ENCODE measurements around the gene CTPS2. TPM values are rescaled to one million over a fixed set of nuclear protein-coding genes. Genes with fewer than 3 reads are reported as not detected.
"Not testable (repeated sequence)": the region's sequence is repeated elsewhere in the genome, so short reads cannot be mapped to it uniquely, and the experiment has no call there.

CTPS2 gene
- total RNA-seq, 2 donors from 2014 or later = 7.9 to 12.0 TPM

DNA sequence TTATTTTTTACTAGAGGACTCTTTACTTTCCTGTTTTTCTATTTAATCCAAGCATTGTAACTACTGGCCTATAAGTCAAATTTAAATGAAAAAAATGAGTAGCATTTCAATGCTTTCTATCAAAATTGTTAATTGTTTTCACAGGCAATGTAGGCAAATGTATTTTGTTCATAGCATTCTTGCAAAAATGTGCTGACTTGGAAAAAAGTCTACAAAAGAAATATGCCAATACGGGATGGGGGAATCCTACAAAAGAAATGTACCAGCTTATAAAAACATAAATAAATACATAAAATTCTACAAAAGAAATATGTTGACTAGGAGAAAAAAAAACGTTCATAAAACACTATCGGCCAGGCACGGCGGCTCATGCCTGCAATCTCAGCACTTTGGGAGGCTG, 77.4 kb downstream of the CTPS2 start:
- no peaks in the 10 kb centered on the region for H3K27me3 ChIP-seq (replicated peaks; ENCODE audit: insufficient read depth)
- no peaks in the 10 kb centered on the region for H3K36me3 ChIP-seq
- DNase-seq (ENCODE audit: low spot score) = no peak
- TF ChIP-seq, protein P1, sequence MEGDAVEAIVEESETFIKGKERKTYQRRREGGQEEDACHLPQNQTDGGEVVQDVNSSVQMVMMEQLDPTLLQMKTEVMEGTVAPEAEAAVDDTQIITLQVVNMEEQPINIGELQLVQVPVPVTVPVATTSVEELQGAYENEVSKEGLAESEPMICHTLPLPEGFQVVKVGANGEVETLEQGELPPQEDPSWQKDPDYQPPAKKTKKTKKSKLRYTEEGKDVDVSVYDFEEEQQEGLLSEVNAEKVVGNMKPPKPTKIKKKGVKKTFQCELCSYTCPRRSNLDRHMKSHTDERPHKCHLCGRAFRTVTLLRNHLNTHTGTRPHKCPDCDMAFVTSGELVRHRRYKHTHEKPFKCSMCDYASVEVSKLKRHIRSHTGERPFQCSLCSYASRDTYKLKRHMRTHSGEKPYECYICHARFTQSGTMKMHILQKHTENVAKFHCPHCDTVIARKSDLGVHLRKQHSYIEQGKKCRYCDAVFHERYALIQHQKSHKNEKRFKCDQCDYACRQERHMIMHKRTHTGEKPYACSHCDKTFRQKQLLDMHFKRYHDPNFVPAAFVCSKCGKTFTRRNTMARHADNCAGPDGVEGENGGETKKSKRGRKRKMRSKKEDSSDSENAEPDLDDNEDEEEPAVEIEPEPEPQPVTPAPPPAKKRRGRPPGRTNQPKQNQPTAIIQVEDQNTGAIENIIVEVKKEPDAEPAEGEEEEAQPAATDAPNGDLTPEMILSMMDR (IDR thresholded peaks at IDR 0.05) = no peak
- no peaks in the 10 kb centered on the region for H3K9me3 ChIP-seq
- no peak overlapping the region for H3K4me3 ChIP-seq
- H3K27ac ChIP-seq = no peak overlapping the region
- H3K4me1 ChIP-seq (ENCODE audit: control insufficient read depth in 1 of 2, low read depth in 2 of 2) = no peaks in the 10 kb centered on the region
- ATAC-seq (ENCODE audit: insufficient number of reproducible peaks, low FRiP score, low read depth) = no peak

GRCh38 chrX:16633754-16634153, 78.7 kb downstream of the CTPS2 start:
- Histone ChIP-seq H3K36me3 (no peaks in the 10 kb centered on the region), H3K4me1 (ENCODE audit: control insufficient read depth in 1 of 2, low read depth in 2 of 2) (no peaks in the 10 kb centered on the region), H3K4me3 (no peak overlapping the region), H3K27ac (no peak overlapping the region), H3K9me3 (no peaks in the 10 kb centered on the region), H3K27me3 (replicated peaks; ENCODE audit: insufficient read depth) (no peaks in the 10 kb centered on the region)
- DNase-seq (ENCODE audit: low spot score) = no peak
- TF ChIP-seq, protein P1 (IDR thresholded peaks at IDR 0.05) = no peak
- ATAC-seq (ENCODE audit: insufficient number of reproducible peaks, low FRiP score, low read depth) = no peak

DNA sequence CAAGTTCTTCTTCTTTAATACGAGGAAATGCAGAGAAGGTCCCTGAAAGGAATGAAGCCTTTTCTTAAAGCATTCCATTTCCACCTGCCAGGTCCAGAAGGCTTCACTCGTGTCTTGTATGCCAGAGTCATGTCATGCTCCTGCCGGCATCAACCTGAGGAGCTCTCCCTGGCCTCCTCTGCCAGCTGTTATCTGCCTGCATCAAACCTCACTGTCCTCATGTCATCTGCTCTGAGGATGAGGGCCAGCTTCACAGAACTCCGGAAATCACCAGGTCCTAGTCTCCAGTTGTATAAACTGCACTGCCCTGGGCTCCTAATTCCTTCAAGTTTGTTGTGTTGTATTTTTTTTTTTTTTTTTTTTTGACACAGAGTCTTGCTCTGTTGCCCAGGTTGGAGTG, 82.6 kb downstream of the CTPS2 start:
- no peaks in the 10 kb centered on the region for H3K36me3 ChIP-seq
- DNase-seq (ENCODE audit: low spot score) (no peak), ATAC-seq (ENCODE audit: insufficient number of reproducible peaks, low FRiP score, low read depth) (no peak)
- TF ChIP-seq, protein P1 (IDR thresholded peaks at IDR 0.05) = no peak
- H3K9me3 ChIP-seq = no peaks in the 10 kb centered on the region
- no peaks in the 10 kb centered on the region for H3K4me1 ChIP-seq (ENCODE audit: control insufficient read depth in 1 of 2, low read depth in 2 of 2)
- no peaks in the 10 kb centered on the region for H3K27me3 ChIP-seq (replicated peaks; ENCODE audit: insufficient read depth)
- H3K4me3 ChIP-seq = no peak overlapping the region
- no peak overlapping the region for H3K27ac ChIP-seq

DNA sequence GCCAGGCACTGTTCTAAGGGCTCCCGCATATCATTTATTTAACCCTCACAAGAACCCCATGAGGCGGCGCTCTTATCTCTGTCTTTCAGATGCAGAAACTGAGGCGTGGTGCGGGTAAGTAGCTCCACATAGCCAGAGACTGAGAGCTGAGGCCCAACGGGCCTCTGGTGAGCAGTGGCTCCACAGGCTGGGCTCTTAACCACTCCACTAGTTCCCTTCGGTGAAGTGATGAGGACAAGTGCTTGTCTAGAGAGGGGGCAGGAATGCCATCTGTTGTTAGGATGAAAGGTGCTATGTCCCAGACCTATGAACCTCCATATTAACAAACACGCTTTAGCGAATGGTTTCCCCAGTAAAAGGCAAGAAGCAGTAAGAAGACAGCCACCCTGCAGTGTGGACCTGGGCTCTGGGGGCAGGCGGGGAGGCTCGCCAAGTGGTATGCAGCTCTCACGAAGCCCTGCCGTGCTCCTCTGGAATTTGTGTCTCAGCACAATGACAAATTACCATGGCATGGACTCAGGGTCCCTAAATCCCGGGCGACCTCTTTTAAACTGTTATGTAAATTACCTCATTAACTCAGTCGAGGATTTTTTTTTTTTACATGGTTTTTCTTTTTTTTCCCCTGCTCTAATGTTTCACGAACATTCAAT, 83.4 kb downstream of the CTPS2 start:
- Histone ChIP-seq H3K9me3 (no peaks in the 10 kb centered on the region), H3K27ac (no peak overlapping the region), H3K36me3 (no peaks in the 10 kb centered on the region), H3K4me3 (no peak overlapping the region), H3K27me3 (replicated peaks; ENCODE audit: insufficient read depth) (no peaks in the 10 kb centered on the region), H3K4me1 (ENCODE audit: control insufficient read depth in 1 of 2, low read depth in 2 of 2) (no peaks in the 10 kb centered on the region)
- DNase-seq (ENCODE audit: low spot score) (no peak), ATAC-seq (ENCODE audit: insufficient number of reproducible peaks, low FRiP score, low read depth) (no peak)
- TF ChIP-seq, protein P1 (IDR thresholded peaks at IDR 0.05) = no peak

GRCh38 chrX:16628511-16628910, 84.0 kb downstream of the CTPS2 start:
- not testable (repeated sequence) for H3K9me3 ChIP-seq; H3K27ac ChIP-seq; H3K36me3 ChIP-seq; H3K4me3 ChIP-seq; H3K27me3 ChIP-seq (replicated peaks; ENCODE audit: insufficient read depth); DNase-seq (ENCODE audit: low spot score); H3K4me1 ChIP-seq (ENCODE audit: control insufficient read depth in 1 of 2, low read depth in 2 of 2); ATAC-seq (ENCODE audit: insufficient number of reproducible peaks, low FRiP score, low read depth)

- Histone ChIP-seq H3K36me3 (no peaks in the 10 kb centered on the region), H3K27me3 (replicated peaks; ENCODE audit: insufficient read depth) (no peaks in the 10 kb centered on the region), H3K27ac (no peak overlapping the region), H3K4me3 (no peak overlapping the region), H3K4me1 (ENCODE audit: control insufficient read depth in 1 of 2, low read depth in 2 of 2) (no peaks in the 10 kb centered on the region), H3K9me3 (no peaks in the 10 kb centered on the region)
- ATAC-seq (ENCODE audit: insufficient number of reproducible peaks, low FRiP score, low read depth) (no peak), DNase-seq (ENCODE audit: low spot score) (no peak)
- TF ChIP-seq, protein P1 (IDR thresholded peaks at IDR 0.05) = no peak
These were observed 93.4 kb downstream of the CTPS2 start for GRCh38 chrX:16619024-16619423.

Measured in thoracic aorta (tissue), 2 donors.